ENCODE measurements around the gene GATD1.

The GATD1 gene

GRCh38 chr11:819129-819931, 42.0 kb upstream of the GATD1 start:
- H3K4me3 ChIP-seq (ENCODE audit: low read depth, low read length) = peak overlapping the region; percentile 52
- H3K36me3 ChIP-seq (replicated peaks) = peaks cover 12% of the 10 kb centered on the region
- peak; percentile 64 for DNase-seq
- TF ChIP-seq, protein P1, sequence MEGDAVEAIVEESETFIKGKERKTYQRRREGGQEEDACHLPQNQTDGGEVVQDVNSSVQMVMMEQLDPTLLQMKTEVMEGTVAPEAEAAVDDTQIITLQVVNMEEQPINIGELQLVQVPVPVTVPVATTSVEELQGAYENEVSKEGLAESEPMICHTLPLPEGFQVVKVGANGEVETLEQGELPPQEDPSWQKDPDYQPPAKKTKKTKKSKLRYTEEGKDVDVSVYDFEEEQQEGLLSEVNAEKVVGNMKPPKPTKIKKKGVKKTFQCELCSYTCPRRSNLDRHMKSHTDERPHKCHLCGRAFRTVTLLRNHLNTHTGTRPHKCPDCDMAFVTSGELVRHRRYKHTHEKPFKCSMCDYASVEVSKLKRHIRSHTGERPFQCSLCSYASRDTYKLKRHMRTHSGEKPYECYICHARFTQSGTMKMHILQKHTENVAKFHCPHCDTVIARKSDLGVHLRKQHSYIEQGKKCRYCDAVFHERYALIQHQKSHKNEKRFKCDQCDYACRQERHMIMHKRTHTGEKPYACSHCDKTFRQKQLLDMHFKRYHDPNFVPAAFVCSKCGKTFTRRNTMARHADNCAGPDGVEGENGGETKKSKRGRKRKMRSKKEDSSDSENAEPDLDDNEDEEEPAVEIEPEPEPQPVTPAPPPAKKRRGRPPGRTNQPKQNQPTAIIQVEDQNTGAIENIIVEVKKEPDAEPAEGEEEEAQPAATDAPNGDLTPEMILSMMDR (IDR thresholded peaks at IDR 0.05; ENCODE audit: low read depth, low read length, missing control alignments) = peak; percentile 14
- in situ Hi-C loops (cut with HindIII; ENCODE audit: low pct_ligation_motif_present, low sequenced_read_pairs) = no loop called here
- H3K27ac ChIP-seq = peak overlapping the region; percentile 79
- no peaks in the 10 kb centered on the region for H3K27me3 ChIP-seq (replicated peaks)

DNA sequence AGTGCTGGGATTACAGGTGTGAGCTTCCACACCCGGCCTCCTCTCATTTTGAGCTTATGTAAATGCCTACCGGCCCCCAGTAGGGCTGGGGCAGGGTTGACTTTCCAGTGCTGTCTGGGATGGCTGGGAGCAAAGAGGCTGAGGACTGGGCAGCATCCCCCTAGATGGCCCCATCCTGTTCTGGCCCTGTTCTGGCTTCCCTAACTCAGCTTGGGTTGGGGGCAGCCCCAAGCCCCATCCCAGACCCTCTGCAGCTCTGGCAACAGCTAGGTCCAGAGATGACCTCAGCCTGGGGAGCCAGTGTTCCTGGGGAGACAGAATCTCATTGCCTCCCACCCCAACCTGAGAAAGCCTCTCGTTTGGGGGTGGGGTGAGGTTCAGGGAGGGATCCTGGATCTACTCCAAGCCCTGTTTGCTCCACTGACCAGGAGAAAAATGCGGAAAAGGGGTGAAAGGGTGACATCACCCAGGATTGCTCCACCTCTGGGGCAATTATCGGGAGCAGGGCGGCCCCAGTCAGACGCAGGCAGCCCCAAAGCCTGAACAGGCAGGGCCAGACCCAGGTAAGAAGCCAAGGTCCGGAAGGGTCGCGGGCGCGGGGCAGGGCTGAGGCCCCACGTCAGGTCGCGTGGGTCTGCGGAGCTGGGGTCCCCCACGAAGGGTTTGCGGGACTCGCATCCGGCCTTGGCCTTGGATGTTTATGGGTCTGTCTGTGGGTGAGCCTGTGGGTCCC, 41.3 kb upstream of the GATD1 start, which contains the start of gene PNPLA2:
Gene PNPLA2 (plus strand): TSS at position 519 of the 733 bp plus-strand sequence. CDS start 805 bp downstream, outside the sequence.
- TF ChIP-seq, protein P1 (IDR thresholded peaks at IDR 0.05; ENCODE audit: low read depth, low read length, missing control alignments) = no peak
- Histone ChIP-seq H3K27ac (peak within 1 kb of the TSS; percentile 79), H3K36me3 (replicated peaks) (peaks cover 13% of the 10 kb centered on the region), H3K4me3 (ENCODE audit: low read depth, low read length) (peak within 1 kb of the TSS; percentile 52), H3K27me3 (replicated peaks) (no peaks in the 10 kb centered on the region)
- in situ Hi-C loops (cut with HindIII; ENCODE audit: low pct_ligation_motif_present, low sequenced_read_pairs) = no loop called here
- no peak for DNase-seq

DNA sequence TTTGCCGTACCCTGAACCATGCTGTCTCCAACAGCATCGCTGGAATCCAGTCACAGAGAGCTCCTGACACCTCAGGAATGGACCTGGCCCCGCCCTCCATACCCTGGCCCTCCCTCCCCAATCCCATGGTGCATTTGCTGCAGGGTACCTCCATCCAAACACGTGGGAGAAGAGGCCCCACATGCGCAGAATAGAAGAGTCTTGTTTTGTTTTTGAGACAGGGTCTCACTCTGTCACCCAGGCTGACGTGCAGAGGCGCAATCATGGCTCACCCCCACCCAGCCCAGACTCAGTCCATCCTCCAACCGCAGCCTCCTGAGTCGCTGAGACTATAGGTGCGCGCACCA, 39.1 kb upstream of the GATD1 start:
- in situ Hi-C loops (cut with HindIII; ENCODE audit: low pct_ligation_motif_present, low sequenced_read_pairs) = no loop called here
- Histone ChIP-seq H3K4me3 (ENCODE audit: low read depth, low read length) (no peak overlapping the region), H3K27ac (no peak overlapping the region), H3K36me3 (replicated peaks) (peaks cover 31% of the 10 kb centered on the region), H3K27me3 (replicated peaks) (no peaks in the 10 kb centered on the region)
- TF ChIP-seq, protein P1 (IDR thresholded peaks at IDR 0.05; ENCODE audit: low read depth, low read length, missing control alignments) = no peak
- no peak for DNase-seq

- Histone ChIP-seq H3K27ac (no peak overlapping the region), H3K4me3 (ENCODE audit: low read depth, low read length) (no peak overlapping the region), H3K27me3 (replicated peaks) (no peaks in the 10 kb centered on the region), H3K36me3 (replicated peaks) (peaks cover 35% of the 10 kb centered on the region)
- in situ Hi-C loops (cut with HindIII; ENCODE audit: low pct_ligation_motif_present, low sequenced_read_pairs) = no loop called here
- no peak for DNase-seq
- TF ChIP-seq, protein P1 (IDR thresholded peaks at IDR 0.05; ENCODE audit: low read depth, low read length, missing control alignments) = no peak
These were observed 38.6 kb upstream of the GATD1 start for GRCh38 chr11:815675-816432.

GRCh38 chr11:813456-814096, 36.3 kb upstream of the GATD1 start:
- Histone ChIP-seq H3K36me3 (replicated peaks) (peaks cover 40% of the 10 kb centered on the region), H3K27me3 (replicated peaks) (no peaks in the 10 kb centered on the region), H3K27ac (no peak overlapping the region), H3K4me3 (ENCODE audit: low read depth, low read length) (no peak overlapping the region)
- DNase-seq = no peak
- in situ Hi-C loops (cut with HindIII; ENCODE audit: low pct_ligation_motif_present, low sequenced_read_pairs) = no loop called here
- TF ChIP-seq, protein P1 (IDR thresholded peaks at IDR 0.05; ENCODE audit: low read depth, low read length, missing control alignments) = no peak

Data from brain microvascular endothelial cell (primary cell).